Stimulated activated CD4-positive, alpha-beta T cell treated with anti-CD3 and anti-CD28 coated beads, Interleukin-1b, Interleukin-23, amount 100 ng/mL, for 1 hour (primary cell): ENCODE results near the gene DENND10.
"Not testable (repeated sequence)": the region's sequence is repeated elsewhere in the genome, so short reads cannot be mapped to it uniquely, and the experiment has no call there.

Source experiments
- DNase-seq, 2 donors: peaks; one replicate each; pipeline ENCODE4 v3.0.0-alpha.2; 2020; ENCODE audit warnings: low read depth in 2 of 2

DENND10 gene

DNA sequence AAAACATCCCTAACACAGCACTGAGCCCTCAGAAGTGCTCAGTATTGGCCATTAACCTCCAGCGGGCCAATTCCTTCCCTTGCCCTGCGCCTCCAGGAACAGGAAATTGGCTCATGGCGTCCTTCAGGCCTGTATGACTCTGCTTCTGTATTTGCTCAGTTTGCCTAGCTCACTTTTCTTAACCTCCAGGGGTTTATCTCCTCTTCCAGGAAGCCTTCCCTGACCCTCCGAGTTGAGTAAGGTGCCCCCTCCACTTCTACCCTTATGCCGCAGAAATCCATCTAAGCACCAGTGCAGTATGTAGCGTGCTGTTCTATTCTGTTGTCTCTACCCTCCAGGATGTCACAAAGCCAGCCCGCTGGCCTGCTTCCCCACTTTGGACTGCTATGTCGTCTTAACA, 62.7 kb downstream of the DENND10 start:
- no peak for DNase-seq

DNA sequence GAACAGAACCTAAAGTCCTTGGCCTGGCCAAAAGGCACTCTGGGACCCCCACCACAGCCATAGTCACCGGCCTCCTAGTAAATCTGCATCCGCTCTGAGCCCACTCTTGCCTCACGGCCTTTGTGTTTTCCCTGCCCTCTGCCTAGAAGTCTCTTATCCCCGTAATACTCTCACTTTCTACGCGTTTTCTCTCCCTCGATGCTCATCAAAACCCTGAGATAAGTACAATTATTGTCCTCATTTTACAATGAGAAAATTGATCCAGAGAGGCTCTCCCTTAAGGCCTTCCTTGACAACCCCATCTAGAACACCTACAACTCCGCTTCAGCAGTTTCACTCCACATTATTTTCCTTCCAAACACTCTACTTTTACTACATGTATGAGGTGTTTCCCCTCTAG, 63.1 kb downstream of the DENND10 start:
- DNase-seq = no peak

DNA sequence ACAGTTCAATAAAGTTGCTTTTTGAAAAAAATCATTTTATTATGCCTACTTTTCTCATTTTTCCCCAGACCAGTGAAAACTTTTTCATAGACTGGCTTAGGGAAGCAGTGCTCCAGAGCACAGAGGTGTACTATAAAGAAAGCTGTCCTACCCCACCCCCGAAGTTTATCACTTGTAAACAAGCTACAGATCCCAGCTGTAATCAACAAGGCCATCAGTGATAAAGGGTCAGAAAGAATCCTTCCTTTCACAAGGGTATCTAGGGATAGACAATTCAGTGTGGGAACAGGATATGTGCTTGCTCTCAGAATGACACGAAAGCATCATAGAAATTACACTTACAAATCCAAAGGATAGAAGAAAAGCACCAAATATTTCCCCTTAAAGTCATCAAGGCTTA, 70.2 kb downstream of the DENND10 start:
- no peak for DNase-seq

DNA sequence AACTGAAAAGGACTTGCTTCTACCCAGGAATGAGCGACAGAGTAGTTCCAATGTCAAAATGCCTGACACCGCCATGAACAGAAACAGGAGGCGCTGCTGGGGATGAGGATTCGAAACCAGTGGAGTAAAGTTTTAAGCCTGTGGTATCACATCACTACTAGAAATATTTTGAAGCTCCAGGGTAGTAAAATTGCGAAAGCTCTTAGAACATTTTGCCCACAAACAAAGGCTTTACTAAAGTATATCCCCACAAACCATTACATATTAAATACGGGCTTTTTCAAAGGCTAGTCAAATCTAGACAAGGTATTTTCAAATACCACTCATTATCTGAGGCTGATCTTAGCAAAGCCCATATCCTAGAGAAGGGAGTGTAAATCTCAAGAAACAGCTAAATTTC, 72.3 kb downstream of the DENND10 start:
- no peak for DNase-seq

DNA sequence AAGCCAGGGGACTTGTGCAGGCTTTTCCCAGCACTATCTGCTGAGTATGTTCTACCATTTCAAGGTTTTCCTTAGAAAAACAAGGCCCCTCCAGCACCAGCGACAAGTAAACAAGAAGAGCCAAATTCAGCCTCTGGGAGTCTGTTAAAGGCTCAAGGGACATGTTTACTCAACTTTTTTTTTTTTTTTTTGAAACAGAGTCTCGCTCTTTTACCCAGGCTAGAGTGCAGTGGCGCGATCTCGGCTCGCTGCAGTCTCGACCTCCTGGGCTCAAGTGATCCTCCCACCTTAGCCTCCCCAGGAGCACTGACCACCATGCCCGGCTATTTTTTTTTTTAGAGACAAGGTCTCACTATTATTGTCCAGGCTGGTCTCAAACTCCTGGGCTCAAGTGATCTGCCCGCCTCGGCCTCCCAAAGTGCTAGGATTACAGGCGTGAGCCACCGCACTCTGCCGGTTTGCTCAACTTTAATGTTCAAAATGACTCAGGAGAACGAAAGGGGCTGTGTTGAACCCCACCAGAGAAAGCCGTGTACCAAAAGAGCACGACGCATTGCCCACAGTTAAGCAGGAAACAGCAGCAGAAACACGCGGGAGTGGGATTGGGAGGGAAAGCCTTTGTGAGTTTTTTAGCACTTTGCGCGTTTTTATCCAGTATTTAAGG, 73.9 kb downstream of the DENND10 start:
- DNase-seq = no peak

DNA sequence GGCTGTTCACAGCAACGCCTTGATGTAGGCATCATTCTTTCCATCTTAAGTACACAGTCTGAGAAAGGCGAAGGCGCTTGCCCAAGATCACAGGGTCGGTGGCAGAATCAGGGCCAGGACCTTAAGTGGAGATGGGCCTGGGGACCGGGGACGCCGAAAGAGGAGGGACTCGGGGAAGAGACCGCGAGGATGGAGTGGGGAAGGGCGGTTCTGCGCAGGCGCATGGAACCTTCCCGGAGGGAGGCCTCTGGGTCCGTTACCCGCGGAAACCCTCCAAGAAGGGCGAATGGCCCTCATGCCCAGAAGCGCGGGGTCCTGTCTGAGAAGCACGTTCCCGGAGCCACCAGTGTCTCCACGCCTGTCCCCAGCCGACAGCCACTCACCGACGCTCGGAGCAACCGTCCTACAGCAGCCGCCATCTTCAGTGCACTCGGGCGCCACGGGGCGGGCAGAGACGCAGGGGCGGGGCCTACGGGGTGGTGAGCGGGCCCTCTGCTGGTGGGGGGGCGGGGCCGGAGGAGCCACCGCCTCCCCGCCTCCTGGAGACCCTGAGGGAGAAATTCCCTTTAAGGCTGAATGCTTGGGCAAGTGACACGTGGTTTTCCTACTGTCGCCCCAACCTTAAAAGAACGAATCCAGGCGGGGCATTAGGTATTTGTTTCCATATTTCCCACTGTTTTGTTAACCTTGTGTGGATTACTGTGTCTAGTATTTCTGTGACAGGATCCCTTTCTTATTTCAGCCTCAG, 74.6 kb downstream of the DENND10 start, which contains the start of gene PRDX3:
PRDX3 (minus strand) TSS at position 441 of the 748 bp plus-strand sequence; CDS start at position 419, 22 bp downstream.
- peak; percentile 79 to 96 for DNase-seq

DNA sequence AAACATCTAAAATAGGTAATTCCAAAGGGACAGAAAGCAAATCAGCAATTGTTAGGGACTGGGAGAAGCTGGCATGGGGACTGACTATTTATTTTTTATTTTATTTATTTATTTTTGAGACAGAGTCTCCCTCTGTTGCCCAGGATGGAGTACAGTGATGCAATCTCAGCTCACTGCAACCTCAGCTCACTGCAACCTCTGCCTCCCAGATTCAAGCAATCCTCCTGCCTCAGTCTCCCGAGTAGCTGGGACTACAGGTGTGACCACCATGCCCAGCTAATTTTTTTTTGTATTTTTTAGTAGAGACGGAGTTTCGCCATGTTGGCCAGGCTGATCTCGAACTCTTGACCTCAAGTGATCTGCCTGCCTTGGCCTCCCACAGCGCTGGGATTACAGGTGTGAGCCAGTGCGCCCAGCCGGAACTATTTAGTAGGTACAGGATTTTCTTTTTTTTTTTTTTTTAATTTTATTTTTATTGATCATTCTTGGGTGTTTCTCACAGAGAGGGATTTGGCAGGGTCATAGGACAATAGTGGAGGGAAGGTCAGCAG, 77.0 kb downstream of the DENND10 start:
- DNase-seq = not testable (repeated sequence)

DNA sequence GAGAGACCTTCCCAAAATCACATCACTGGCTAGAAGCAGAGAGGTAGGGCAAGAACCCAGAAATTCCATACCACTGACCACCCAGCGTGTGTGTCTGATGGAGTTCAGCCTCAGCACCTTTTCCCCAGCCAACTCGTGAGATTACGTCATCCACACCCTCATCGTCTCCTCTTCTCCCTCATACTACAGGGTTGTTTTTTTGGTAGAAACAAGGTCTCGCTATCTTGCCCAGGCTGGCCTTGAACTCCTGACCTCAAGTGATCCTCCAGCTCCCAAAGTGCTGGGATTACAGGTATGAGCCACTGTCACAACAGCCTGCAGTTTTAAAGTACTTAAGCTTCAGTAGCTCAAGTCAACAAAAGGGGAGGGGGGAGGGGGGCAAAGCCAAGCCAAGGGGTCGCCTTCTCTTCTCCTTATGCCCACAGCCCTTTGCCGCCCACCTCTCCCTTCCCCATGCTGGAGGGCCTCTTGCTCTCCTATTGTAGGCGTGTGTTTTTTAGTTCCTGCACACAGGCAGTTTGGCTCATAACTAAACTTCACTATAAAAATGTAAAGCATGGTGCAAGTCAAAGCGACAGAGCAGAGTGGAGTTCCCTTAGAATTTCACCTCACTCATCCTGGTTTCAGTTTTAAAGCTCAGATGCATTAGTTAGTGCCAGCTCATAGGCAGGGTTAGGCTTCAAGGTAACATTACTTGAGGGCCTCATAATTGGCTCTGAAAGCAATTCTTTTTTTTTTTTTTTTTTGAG, 79.9 kb downstream of the DENND10 start:
- DNase-seq = no peak
